ENCODE data around the gene RBFOX1. TPM values are rescaled to one million over a fixed set of nuclear protein-coding genes. Genes with fewer than 3 reads are reported as not detected.

The RBFOX1 gene
- total RNA-seq, 4 donors from 2014 or later = 0.16 TPM; not detected in 3

DNA sequence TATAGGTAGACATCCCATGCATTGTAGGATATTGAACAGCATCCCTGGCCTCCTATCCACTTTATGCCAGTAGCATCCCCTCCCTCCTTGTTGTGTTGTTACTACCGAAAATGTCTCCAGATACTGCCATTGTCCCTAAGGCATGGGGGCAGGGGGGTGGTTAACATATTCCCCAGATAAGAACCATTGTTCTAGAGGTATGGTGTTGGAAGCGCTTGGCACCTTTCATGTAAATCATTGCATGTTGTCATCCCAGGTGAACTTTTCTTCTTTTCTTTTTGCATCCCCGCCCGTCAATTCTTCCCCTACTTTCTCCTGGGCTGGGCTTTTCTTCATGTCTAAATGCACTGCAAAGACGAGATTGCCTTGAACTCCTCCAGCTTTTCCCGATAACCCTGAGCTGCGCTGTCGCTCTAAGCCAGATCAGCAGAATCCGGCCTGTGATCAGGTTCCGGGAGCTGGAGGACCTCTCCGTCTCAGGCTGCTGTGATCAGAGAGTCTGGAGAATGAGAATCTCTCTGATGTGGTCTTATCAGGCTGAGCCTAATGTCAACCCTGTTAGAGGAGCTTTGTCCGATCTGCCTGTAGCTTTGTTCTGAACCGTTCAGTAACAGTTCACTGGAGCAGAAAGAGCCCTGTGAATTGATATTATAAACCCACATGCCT lies 76.2 kb downstream of the RBFOX1 start:
- no peak for TF ChIP-seq CTCF (IDR thresholded peaks at IDR 0.05; ENCODE audit: low read depth)

DNA sequence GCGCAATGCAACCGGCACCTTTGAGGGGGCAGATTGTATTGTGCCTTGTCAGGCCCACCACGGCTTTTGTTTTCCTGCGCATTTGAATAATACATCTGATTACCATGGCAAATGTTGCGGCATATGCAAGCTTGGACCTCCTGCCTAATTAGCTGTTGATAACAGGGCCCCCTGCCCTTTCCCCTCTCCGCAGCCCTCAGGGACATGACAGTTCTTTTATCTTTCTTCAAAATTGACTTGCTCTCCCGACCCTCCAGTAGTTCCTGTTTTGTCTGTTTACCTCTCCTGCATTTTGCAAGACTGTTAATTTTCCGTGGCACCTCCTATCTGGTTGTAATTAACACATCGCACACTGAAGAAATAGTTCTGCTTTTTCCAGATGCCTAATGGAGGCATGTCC lies 86.8 kb downstream of the RBFOX1 start:
- no peak for TF ChIP-seq CTCF (IDR thresholded peaks at IDR 0.05; ENCODE audit: low read depth)

DNA sequence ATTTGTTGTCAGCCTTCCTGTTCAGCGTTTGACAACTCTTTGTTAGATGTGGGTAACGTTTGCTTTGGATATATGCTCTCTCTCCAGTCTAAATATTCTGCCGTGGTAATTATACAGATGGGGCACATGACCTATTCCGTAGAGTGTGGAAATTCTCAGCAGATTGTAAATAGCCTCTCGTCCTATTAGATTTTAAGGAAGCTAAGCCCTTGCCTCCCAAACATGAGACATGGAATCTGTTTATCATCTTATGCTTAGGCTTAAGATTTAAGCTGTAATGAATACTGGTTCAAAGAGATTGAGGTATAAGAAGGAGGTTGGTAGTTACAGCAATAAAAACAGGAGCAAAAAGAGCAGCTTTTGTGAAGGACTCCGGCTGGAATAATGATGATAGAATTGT lies 87.4 kb downstream of the RBFOX1 start:
- no peak for TF ChIP-seq CTCF (IDR thresholded peaks at IDR 0.05; ENCODE audit: low read depth)

- no peak for TF ChIP-seq CTCF (IDR thresholded peaks at IDR 0.05; ENCODE audit: low read depth)
These were observed 88.2 kb downstream of the RBFOX1 start for GRCh38 chr16:7420843-7421242.

- TF ChIP-seq CTCF (IDR thresholded peaks at IDR 0.05; ENCODE audit: low read depth) = no peak
These were observed 88.9 kb downstream of the RBFOX1 start for GRCh38 chr16:7421578-7421977.

- no peak for TF ChIP-seq CTCF (IDR thresholded peaks at IDR 0.05; ENCODE audit: low read depth)
These were observed 89.6 kb downstream of the RBFOX1 start for GRCh38 chr16:7422036-7422888.

DNA sequence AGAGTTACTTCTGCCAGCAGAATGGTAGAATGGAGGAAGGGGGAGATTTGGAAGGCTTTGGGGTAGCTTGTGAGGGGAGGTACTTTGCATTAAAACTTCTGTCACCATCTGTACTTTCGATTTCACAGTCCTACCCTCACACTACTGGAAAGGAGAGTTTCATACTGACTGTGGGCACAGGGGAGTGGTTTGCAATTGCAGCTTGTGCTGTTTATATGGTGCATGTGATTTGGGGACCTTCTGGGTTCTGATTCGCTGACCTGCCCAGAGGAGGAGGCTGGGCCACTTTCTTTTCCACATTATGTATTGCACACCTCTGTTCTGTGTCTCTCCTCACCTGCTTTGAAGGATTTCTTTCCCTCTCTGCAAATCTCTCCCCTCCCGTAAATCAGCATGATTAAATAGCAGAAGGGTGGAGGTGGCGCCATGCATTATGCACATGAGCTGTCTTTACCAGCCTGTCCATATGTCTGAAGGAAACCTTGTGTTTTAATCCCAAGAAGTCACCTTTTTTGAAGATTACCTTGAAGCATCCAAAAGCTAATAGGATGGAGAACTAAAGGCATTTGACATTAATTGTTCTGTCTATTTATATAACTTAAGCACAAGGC lies 90.9 kb downstream of the RBFOX1 start:
- no peak for TF ChIP-seq CTCF (IDR thresholded peaks at IDR 0.05; ENCODE audit: low read depth)

Measured in subcutaneous adipose tissue (tissue), 4 donors.